Epithelial cell of esophagus (primary cell): ENCODE results near the gene IARS1.

Experiments
- DNase-seq: peaks from one replicate; pipeline ENCODE4 v3.0.0; 2010; ENCODE audit warnings: low read depth
- H3K4me3 ChIP-seq: 2 replicates; pipeline ENCODE4 v1.5.1; 2011; ENCODE audit warnings: mild to moderate bottlenecking, low read length, control low read depth
- CTCF ChIP-seq: IDR thresholded peaks from 2 replicates; pipeline ENCODE4 v1.5.1; 2011; ENCODE audit warnings: low read depth, mild to moderate bottlenecking, low read length, control low read depth, inconsistent platforms; ENCODE audit not compliant: insufficient read depth; ENCODE audit errors: missing control alignments

IARS1 gene

GRCh38 chr9:92312887-92313623 lies 19.6 kb upstream of the IARS1 start:
- TF ChIP-seq CTCF, result no peak
- no peak overlapping the region for H3K4me3 ChIP-seq
- DNase-seq, result peak; percentile 65

GRCh38 chr9:92310562-92310961 lies 17.1 kb upstream of the IARS1 start:
- DNase-seq, result no peak
- TF ChIP-seq CTCF, result no peak

GRCh38 chr9:92308893-92309292 lies 15.4 kb upstream of the IARS1 start:
- TF ChIP-seq CTCF, result no peak
- no peak for DNase-seq
- H3K4me3 ChIP-seq, result no peak overlapping the region

More at GRCh38 chr9:92310562-92310961, 17.1 kb upstream of the IARS1 start:
- H3K4me3 ChIP-seq, result no peak overlapping the region

- DNase-seq, result no peak
- no peak overlapping the region for H3K4me3 ChIP-seq
- no peak for TF ChIP-seq CTCF
These were observed 7.4 kb upstream of the IARS1 start for GRCh38 chr9:92300936-92301335.

- DNase-seq, result no peak
- H3K4me3 ChIP-seq, result no peak overlapping the region
- TF ChIP-seq CTCF, result no peak
These were observed 5.6 kb upstream of the IARS1 start for GRCh38 chr9:92299116-92299515.

GRCh38 chr9:92298036-92298435 lies 4.5 kb upstream of the IARS1 start:
- TF ChIP-seq CTCF, result no peak
- no peak overlapping the region for H3K4me3 ChIP-seq
- DNase-seq, result no peak

GRCh38 chr9:92297611-92298010 lies 4.1 kb upstream of the IARS1 start:
- no peak for TF ChIP-seq CTCF
- no peak for DNase-seq
- no peak overlapping the region for H3K4me3 ChIP-seq
